Tibial nerve (tissue), 3 donors: ENCODE data around the gene ABCB9.

Experiments used
- CTCF ChIP-seq, 5 experiments: fragments of 200-600 bp in 3 of 5; fragments of 450-650 bp in 2 of 5; sonication (generic) in 3 of 5; IDR thresholded peaks; one replicate each; pipeline ENCODE4 v1.5.1; 2016 to 2019; ENCODE audit warnings: antibody characterized with exemption in 5 of 5, mild to moderate bottlenecking in 3 of 5, moderate library complexity in 2 of 5
- POLR2A ChIP-seq, 2 donors: fragments of 450-650 bp; IDR thresholded peaks; one replicate each; pipeline ENCODE4 v1.6.1; 2017; ENCODE audit warnings: antibody characterized with exemption in 2 of 2, mild to moderate bottlenecking in 2 of 2, moderate library complexity in 2 of 2

GRCh38 chr12:122978507-122978955 is 12.3 kb upstream of the ABCB9 start:
- TF ChIP-seq CTCF (IDR thresholded peaks at IDR 0.05) (no peak), POLR2A (IDR thresholded peaks at IDR 0.05) (no peak)
